GM18517 (cell line): Measurements from ENCODE around the gene ROR2.

Source experiments
- ATAC-seq: cut with Tn5 transposase; IDR thresholded peaks from one replicate; pipeline ENCODE4 v1.9.1; 2021; ENCODE audit warnings: mild to moderate bottlenecking, moderate library complexity; ENCODE audit not compliant: unreplicated experiment

Gene ROR2

GRCh38 chr9:91844701-91845291 lies 105.2 kb downstream of the ROR2 start:
- no peak for ATAC-seq

GRCh38 chr9:91844190-91844589 lies 105.8 kb downstream of the ROR2 start:
- ATAC-seq = no peak

GRCh38 chr9:91843623-91844148 lies 106.3 kb downstream of the ROR2 start:
- no peak for ATAC-seq

GRCh38 chr9:91843093-91843492 lies 106.9 kb downstream of the ROR2 start:
- no peak for ATAC-seq

- no peak for ATAC-seq
These were observed 107.5 kb downstream of the ROR2 start for GRCh38 chr9:91842358-91843049.

- ATAC-seq = no peak
These were observed 108.4 kb downstream of the ROR2 start for GRCh38 chr9:91841591-91841990.

GRCh38 chr9:91840882-91841281 lies 109.1 kb downstream of the ROR2 start:
- ATAC-seq = no peak

GRCh38 chr9:91840469-91840868 lies 109.6 kb downstream of the ROR2 start:
- ATAC-seq = no peak

- ATAC-seq = no peak
These were observed 110.0 kb downstream of the ROR2 start for GRCh38 chr9:91839926-91840465.

- no peak for ATAC-seq
These were observed 111.9 kb downstream of the ROR2 start for GRCh38 chr9:91837981-91838731.

- no peak for ATAC-seq
These were observed 113.5 kb downstream of the ROR2 start for GRCh38 chr9:91836515-91836914.

GRCh38 chr9:91835632-91836031 lies 114.4 kb downstream of the ROR2 start:
- no peak for ATAC-seq

GRCh38 chr9:91835216-91835615 lies 114.8 kb downstream of the ROR2 start:
- ATAC-seq = no peak

GRCh38 chr9:91834740-91835139 lies 115.3 kb downstream of the ROR2 start:
- no peak for ATAC-seq

GRCh38 chr9:91833878-91834255 lies 116.2 kb downstream of the ROR2 start:
- no peak for ATAC-seq

- ATAC-seq = no peak
These were observed 116.7 kb downstream of the ROR2 start for GRCh38 chr9:91833096-91833877.

- no peak for ATAC-seq
These were observed 117.7 kb downstream of the ROR2 start for GRCh38 chr9:91832322-91832721.

GRCh38 chr9:91825866-91826265 lies 124.2 kb downstream of the ROR2 start:
- no peak for ATAC-seq

- no peak for ATAC-seq
These were observed 124.6 kb downstream of the ROR2 start for GRCh38 chr9:91825422-91825821.

GRCh38 chr9:91824601-91825305 lies 125.3 kb downstream of the ROR2 start:
- no peak for ATAC-seq
